GM12875 (cell line): Measurements from ENCODE around the gene STON2.

Experiments used
- H3K4me3 ChIP-seq: one replicate; pipeline ENCODE4 v1.5.1; 2011; ENCODE audit warnings: low read depth, low read length, control low read depth
- TF ChIP-seq, protein P1 (sequence below): IDR thresholded peaks from 2 replicates; pipeline ENCODE4 v1.5.1; 2011; ENCODE audit warnings: low read depth, mild to moderate bottlenecking, control low read depth, inconsistent platforms, low read length, moderate library complexity, borderline replicate concordance; ENCODE audit not compliant: insufficient read depth

STON2 gene

GRCh38 chr14:81353691-81354323 is 46.3 kb downstream of the STON2 start:
- TF ChIP-seq, protein P1, sequence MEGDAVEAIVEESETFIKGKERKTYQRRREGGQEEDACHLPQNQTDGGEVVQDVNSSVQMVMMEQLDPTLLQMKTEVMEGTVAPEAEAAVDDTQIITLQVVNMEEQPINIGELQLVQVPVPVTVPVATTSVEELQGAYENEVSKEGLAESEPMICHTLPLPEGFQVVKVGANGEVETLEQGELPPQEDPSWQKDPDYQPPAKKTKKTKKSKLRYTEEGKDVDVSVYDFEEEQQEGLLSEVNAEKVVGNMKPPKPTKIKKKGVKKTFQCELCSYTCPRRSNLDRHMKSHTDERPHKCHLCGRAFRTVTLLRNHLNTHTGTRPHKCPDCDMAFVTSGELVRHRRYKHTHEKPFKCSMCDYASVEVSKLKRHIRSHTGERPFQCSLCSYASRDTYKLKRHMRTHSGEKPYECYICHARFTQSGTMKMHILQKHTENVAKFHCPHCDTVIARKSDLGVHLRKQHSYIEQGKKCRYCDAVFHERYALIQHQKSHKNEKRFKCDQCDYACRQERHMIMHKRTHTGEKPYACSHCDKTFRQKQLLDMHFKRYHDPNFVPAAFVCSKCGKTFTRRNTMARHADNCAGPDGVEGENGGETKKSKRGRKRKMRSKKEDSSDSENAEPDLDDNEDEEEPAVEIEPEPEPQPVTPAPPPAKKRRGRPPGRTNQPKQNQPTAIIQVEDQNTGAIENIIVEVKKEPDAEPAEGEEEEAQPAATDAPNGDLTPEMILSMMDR: no peak
- no peak overlapping the region for H3K4me3 ChIP-seq

DNA sequence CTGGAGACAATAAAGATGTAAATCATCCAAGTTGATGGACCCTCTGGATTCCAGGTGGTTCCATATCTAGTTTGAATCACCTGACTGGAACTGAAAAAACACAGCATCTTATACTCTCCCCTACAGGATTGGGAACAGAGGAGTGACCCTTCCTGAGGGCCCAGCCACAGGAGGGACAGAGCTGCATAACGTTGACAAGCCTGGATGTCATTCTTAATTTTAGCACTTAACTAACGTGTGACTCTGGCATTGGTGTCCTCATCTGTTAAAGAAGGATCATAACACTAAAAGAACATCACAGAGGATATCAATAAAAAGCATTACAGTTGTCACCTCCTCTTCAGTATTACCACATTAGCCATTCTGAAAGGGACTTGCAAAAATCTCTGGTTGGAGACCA is 47.7 kb downstream of the STON2 start:
- TF ChIP-seq, protein P1: no peak
- no peak overlapping the region for H3K4me3 ChIP-seq

GRCh38 chr14:81351205-81351604 is 48.9 kb downstream of the STON2 start:
- TF ChIP-seq, protein P1: no peak
- no peak overlapping the region for H3K4me3 ChIP-seq

GRCh38 chr14:81350344-81351130 is 49.6 kb downstream of the STON2 start:
- TF ChIP-seq, protein P1: no peak
- no peak overlapping the region for H3K4me3 ChIP-seq

- TF ChIP-seq, protein P1: no peak
- no peak overlapping the region for H3K4me3 ChIP-seq
These were observed 52.1 kb downstream of the STON2 start for GRCh38 chr14:81348061-81348460.

GRCh38 chr14:81345781-81346180 is 54.3 kb downstream of the STON2 start:
- TF ChIP-seq, protein P1: no peak
- H3K4me3 ChIP-seq: no peak overlapping the region

DNA sequence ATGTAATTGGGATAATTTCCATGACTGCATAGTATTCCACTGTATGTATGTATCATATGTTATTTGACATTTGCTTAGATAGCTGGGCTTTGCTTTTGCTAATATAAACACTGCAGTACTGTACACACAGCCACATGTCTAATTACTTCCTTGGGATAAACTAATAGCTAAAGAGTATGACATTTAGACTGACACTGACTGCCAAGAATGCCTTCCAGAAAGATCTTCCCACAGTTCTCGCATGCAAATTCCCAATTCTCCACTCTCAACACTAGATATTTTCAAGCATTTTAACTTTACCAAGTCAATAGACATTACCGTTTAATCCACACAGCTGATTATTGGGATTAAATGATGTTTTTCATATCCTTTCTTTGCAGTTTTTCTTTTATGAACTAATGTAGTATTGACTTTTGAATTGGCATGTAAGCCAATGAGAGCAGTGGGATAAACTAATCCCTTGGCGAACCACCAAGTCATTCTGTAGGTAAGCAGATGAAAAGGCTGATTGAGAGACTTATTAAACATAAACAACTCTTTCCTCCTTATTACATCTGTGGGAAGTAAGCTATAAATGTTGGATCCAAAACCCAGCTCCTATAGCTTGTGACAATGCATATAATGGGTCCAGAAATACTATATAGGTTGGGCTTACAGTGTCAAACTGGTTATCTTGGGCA is 55.5 kb downstream of the STON2 start:
- no peak overlapping the region for H3K4me3 ChIP-seq
- TF ChIP-seq, protein P1: no peak
